CD4-positive, alpha-beta T cell treated with Interleukin-6 for 4 hours (primary cell): ENCODE measurements around the gene TNNC1.

Source experiments
- DNase-seq: peaks from one replicate; pipeline ENCODE4 v3.0.0-alpha.2; 2020; ENCODE audit warnings: mixed read lengths

TNNC1 gene

DNA sequence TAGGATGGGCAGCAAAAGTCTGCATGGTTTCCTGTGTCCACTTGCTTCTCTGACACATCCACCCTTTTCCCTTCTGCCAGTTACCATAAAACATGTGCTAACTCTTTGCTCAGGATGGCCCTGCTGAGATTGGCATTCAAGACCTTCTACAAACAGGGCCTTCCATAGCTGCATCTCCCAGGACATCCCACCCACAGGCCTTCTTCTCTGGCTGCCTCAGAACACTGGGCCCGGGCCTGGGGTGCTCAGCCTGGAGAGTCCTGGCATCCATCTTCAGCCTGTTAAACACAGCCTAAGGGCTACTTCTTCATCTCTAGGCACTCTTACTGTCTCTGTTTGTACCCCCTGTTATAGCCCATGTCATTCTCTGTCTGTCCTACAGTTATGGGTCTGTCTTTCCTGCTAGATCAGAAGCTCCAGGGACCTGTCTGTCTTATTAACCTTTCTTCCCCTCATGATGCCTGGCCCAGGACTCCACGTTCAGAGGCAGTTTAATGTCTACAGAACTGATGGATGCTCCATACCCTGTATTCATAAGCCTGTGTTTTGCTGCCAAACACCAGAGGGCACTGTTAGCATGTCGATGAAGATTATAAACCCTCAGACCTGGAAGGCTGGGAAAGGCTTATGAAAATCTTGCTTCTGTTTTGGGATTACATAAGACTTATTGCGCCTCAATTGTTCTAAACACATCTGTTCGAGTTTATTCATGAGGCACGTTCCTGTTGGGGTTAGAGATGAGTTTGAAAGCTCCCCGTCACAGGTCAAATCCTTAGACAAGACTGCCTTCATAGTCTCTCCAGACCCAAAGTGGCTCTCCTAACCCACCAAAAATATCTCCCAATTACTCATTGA lies 25.5 kb downstream of the TNNC1 start:
- peak; percentile 44 for DNase-seq

DNA sequence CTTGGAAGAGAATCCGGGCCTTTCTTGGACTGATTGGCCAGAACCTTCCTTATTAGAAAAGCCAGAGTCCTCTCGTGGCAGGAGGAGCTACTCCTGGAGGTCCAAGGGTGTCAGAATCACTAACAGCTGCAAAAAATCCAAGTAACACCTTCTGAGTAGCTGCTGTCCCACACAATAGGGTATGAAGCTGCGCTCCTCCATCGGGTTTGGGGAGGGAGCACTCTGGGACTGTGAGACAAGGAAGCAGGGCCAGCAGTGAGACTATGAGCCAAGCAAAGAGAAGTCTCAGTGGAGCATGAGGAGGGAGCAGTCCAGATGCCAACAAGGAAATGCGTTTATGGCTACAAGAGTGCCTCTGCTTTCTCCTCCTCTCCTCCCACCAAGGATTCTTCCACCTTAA lies 30.7 kb downstream of the TNNC1 start:
- no peak for DNase-seq

DNA sequence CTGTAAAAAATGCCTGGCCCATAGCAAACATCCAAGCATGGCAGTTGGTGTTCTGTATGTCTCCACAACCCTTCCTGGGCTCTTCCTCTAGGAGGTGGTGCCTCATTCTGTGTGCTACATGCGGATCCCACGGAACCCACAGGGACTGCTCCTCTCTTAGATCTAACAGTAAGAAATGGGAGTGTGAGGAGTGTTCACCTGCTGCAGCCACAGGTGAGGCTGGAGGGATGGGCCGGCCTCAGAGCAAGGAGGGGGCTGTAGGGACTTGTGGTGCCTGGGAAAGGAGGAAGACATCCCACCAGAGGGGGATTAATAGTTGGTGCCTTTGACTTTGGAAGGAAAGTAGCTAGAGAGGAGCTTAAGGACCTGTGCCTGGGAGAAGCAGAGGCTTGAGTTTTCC lies 31.2 kb downstream of the TNNC1 start:
- no peak for DNase-seq

DNA sequence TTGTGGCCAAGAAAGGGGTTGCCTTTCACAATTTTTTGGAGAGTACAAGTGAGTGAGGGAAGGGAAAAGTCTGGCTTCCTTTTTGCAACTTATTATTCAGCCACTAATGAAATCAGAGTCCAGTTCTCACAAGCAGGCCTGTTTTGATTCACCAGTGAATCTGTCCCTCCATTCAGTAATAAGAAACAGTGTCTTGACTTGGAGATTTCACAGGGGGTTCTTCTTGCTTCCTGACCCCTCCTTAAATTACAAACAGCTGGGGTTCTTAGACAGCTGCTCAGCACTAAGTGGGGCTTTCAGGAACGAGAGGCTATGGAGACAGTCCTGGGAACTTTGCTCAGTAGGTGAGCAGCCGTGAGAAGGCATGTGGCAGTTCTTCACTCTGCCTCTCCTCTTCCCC lies 33.5 kb downstream of the TNNC1 start:
- no peak for DNase-seq

DNA sequence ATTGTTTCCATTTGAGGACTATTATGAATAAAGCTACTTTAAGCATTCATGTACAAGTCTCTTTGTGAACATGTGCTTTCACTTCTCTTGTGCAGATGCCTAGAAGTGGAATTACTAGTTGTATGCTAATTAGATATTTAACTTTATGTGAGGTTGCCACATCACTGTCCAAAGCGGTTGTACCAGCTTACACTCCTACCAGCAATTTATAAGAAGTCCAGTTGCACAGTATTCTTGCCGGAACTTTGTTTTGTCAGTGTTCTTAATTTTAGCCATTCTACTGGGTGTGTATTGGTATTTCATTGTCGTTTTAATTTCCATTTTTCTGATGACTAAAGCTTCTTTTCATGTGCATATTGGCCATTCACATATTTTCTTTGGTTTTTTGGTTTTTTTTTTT lies 38.0 kb downstream of the TNNC1 start:
- DNase-seq = no peak

DNA sequence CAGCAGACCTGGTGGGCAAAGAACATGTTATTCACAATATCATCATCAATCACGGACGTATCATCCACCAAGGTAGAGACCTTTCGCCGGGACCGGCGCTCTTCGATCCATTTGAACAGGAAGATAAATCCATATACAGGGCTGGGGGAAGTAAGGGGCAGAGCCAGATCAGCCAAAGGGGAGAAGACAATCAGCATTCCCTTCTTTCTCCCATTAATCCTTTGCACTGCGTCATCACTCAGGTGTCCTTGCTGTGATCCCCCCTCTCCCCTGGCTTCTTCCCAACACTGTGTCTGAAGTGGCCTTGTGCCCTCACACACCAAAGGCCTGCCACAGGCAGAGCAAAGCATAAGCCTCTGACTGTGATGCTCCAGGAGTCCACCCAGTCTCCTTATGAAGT lies 45.4 kb downstream of the TNNC1 start:
- no peak for DNase-seq

DNA sequence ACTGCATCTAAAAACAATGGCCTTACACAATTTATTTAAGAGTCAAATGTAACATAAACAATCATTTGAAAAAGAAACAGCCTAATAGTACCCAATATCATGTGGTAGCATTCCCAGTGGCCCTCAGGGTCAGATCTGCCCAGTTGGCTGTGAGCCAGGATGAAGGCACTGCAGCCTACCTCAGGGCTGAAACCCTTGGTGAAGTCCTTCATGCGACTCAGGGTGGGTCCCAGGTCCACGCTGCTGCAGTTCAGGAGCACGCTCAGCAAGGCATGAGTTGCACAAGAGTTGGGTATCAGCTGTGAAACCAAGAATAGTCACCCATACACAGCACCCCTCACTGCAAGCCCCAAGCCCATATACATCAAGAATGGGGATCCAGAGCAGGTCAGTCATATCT lies 46.1 kb downstream of the TNNC1 start:
- DNase-seq = no peak

DNA sequence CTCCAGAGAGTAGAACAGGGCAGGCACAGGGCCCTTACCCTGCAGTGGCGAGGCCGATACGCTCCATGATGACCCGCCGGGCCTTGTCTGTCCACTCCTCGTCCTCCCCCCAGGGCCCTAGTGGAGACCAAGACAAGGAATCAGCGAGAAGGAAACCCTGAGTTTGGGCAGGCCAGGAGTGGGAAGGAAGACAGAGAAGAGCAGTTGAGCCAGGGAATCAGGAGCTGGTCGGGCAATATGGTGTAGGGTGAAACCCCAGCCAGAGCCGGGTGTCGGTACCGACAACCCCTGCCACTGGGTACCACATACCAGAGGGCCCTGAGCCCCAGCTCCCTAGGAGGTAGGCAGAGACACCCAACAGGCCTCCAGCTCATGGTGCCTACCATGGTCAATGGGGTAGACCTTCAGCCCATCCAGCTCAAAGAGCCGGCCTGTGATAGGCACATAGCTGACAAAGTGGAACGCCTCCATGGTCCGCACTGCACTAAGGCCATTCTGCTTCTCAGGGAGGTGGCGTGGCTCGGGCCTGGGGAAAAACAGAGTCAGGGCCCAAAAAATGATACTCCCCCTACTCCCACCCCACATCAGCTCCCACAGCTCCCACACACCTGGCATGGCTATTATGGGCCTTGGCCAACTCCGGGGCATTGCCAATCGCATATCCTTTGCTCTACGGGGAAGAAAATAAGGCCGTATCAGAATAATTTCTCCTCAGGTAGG lies 46.9 kb downstream of the TNNC1 start:
- no peak for DNase-seq

DNA sequence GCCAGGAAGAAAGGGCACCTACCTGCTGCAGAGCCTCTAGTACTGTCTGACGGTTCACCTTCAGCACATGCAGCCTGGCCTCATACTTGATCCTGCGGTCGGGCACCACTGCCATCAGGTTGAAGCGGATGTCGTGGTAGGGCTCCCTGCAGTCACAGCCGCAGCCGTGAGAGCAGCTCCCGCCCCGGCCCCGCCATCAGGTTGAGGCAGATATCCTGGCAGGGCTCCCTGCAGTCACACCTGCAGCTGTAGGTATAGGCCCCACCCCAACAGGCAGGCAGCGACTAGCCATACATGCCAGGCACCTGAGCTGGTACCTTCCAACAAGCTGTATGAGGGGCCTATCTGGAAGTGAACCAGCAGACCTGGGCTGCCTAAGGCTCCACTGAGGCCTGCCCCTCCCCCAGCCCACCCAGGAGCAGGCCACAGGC lies 47.6 kb downstream of the TNNC1 start:
- DNase-seq = no peak

DNA sequence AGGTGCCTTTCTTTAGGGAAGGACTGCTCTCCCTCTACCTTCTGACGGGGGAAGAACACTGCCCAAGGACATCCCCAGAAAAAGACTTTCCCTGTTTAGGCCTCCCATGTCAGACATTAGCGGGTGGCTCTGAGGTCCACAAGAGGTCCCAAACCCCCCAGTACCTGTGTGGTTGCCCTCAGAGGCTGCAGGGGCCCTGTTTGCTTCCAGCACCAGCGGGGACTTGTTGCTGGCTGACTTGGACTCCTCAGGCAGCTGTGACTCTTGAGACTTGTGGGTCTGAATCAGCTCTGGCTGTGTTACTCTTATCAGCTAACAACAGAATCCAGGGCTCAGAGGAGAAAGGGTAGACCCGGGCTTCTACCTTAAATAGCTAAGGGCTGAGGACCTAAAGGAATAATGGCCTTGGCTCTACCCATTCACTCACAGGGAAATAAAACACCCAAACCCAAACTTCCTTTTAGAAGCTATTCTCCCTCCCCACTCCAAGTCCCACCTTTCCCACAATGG lies 48.2 kb downstream of the TNNC1 start:
- DNase-seq = no peak

DNA sequence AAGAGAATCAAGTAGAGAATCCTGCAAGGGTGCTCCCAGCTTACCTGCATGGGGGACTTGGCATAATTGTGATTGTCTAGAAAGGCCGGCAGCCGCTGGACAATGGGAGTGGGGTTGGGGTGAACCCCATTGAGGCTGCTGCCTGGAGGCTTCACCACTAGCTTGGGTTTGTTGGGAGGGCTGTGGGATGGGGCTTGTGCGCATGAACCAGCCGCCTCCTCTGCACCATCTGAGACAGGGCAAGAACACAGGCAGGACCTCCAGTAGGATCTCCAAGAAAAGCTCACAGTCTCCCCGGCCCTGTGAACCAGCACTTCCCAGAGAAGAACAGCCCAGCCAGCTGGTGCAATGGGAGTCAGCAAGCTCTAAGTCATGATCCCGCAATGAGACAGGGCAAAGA lies 48.8 kb downstream of the TNNC1 start:
- no peak for DNase-seq

DNA sequence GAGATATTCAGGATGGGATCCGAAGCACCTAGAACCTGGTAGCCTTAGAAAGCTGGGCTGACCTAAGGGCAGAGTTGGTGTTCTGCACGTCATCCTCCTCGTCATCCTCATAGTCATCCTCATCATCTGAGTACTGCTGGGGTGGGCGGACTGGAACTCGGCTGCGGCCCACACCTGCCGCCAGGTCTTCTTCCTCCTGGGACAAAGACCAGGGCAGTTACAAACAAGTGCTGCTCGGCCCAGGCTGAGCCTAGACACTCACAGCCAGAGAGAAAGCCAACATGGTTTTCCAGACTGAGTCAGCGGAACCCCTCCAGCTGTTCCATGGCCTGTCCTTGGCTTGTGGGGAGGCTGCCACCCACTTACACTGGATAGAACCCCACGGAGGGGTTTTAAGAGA lies 49.5 kb downstream of the TNNC1 start:
- no peak for DNase-seq

DNA sequence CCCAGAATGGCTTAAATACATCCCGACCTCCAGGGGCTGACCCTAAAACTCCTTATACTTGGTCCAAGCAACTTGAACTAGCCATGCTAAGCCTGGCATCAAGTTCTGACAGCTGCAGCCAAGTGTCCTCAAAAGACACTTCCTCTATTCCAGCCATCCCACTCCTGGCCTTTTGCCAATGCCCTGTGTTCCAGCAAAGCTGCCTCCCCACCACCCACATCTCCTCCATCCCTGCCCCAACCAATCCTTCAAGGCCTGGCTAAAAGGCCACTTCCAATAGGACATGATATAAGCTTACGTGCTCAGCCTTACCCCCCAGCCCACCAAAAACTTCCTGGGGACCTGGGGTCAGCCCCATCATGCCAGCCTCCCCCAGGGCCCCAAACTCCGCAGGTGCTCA lies 49.9 kb downstream of the TNNC1 start:
- DNase-seq = no peak

DNA sequence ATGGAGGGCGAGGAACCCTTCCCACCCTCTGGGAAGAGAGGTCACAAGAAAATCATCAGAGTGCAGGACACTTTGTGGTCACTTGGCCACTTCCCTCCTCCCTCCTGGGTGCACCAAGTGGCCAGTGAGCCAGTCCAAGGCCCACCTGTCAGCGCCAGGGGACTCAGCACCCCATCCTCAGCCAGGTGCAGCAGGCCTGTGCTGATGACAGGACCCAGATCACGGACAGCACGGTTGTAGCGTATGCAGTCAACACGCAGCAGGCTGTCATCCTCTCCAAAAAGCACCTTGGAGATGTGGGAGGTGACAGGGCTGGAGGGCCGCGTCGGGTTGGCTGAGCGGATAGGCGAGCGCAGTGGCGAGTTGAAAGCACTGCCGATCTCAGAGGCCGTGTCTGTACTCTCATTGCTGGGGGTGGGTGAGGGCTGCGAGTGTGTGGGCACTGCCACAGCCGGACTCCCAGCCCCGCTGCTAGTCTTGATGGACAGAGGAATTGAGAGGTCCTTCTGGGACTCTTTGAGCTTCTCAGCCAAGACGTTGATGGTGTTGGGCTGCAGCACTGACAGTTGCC lies 50.5 kb downstream of the TNNC1 start:
- no peak for DNase-seq

DNA sequence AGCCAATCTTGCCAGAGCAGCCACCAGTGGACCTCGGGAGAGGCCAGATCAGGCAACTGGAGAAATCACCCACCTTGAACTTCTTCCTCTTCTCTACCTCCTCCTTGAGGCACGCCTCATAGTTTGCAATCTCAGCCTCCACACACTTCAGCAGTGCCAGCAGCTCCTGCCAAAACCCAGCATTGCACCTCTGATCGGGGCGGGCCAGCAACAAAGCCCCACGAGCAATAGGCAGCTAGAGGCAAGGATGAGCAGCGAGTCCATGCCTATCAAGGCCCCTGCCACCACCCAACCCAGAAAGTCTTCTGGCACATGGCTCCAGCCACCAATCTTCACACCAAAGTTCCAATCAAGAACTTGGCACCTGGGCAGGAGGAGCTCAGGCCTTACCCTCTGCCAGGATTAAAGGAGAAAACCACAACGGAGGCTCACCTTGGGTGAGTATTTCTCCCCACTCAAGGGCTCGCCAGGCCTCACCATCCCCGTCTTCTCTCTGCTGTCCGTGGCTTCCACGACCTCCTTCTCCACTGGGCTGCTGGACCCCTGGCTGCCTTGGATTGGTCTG lies 51.1 kb downstream of the TNNC1 start:
- DNase-seq = no peak

DNA sequence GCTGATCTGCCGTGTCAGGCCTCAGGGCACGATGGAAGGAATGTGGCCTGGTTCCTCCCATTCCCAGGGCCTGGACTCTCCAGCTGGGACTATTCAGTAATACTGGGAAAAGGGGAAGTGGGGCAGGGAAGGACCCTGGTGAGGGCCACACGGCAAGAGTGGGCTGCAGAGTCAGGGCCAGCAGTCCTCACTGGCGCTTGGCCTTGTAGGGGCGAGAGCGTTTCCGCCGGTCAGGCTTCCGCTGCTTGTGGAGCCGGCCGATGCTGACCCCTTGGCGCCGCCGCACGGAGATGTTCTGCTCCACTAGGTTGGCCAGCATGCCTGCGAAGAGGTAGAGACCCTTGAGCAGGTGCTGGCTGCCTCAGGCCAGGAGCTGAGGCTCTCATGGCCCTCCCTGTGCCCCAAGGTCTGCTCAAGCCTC lies 51.7 kb downstream of the TNNC1 start:
- DNase-seq = no peak

DNA sequence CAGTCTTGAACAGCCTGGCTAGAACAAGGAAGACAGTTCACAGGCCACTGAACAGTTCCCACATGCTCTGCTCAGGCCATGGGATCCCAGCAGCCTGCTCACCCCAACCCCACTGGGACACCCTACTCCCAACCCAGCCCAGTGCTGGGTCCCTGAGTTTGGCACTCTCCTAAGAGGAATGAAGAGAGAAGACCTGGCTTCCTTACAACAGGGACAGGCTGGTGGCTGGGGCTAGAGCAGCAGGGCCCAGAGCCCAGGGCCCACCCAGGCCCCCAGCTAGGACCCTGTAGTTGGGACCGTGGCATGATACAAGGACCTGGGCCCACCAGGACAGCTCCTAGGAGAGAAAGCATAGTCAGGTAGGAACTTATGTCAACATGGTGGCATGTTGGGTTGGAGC lies 52.3 kb downstream of the TNNC1 start:
- no peak for DNase-seq
